ENCODE measurements around the gene ELOVL1. TPM values are rescaled to one million over a fixed set of nuclear protein-coding genes. Genes with fewer than 3 reads are reported as not detected.
"Not testable (repeated sequence)": the region's sequence is repeated elsewhere in the genome, so short reads cannot be mapped to it uniquely, and the experiment has no call there.

The ELOVL1 gene
- total RNA-seq, 1 experiment from 2014 or later = 91.3 TPM

GRCh38 chr1:43414634-43415223, 46.9 kb upstream of the ELOVL1 start:
- no peaks in the 10 kb centered on the region for H3K9me2 ChIP-seq (ENCODE audit: insufficient read depth)
- RAD21 ChIA-PET (ENCODE audit: low non-redundant PET in 1 of 2, low total read pairs in 2 of 2, uncharacterized antibody in 2 of 2, unreplicated experiment in 2 of 2) = interaction anchor here (0.5 to 1.4 kb wide), 13 partner anchors 16 to 501 kb away, joined by 3 to 13 read pairs (median 3); partner anchors contain the start of genes C1orf210 (in 1 of the 2), CDC20 (in 1 of the 2) and ELOVL1 (in 1 of the 2)
- CTCF ChIA-PET = interaction anchor here (0.6 to 2.2 kb wide), 19 partner anchors 14 to 341 kb away, joined by 3 to 51 read pairs (median 5); partner anchors contain the start of genes C1orf210, CDC20 and PTPRF
- ATAC-seq (peak; percentile 96), DNase-seq (ENCODE audit: low read depth, low spot score) (peak; percentile 48)
- POLR2A ChIA-PET = interaction anchor here (1.2 kb wide), 1 partner anchor 56 kb away, joined by 5 read pairs; the partner anchor contains the start of gene CDC20
- no peaks in the 10 kb centered on the region for H3K9me3 ChIP-seq (ENCODE audit: control insufficient read depth in 1 of 2, insufficient read depth in 1 of 2, low read depth in 1 of 2, low read length in 2 of 2)
- H2AFZ ChIP-seq (ENCODE audit: low read depth, low read length, poor library complexity, severe bottlenecking) = no peak overlapping the region
- no peak overlapping the region for H3K27ac ChIP-seq (ENCODE audit: low read depth, low read length)
- BruUV-seq (replicated peaks) = no TSS peak
- H3K4me1 ChIP-seq (ENCODE audit: control insufficient read depth in 1 of 2, insufficient read depth in 2 of 2, low read length in 2 of 2) = no peaks in the 10 kb centered on the region
- H3K27me3 ChIP-seq (ENCODE audit: insufficient read depth, low read length) = no peaks in the 10 kb centered on the region
- TF ChIP-seq RAD21 (IDR thresholded peaks at IDR 0.05; ENCODE audit: low read depth) (peak; percentile 89), CTCF (IDR thresholded peaks at IDR 0.05 in 2 of 3, conservative IDR thresholded peaks at IDR 0.05 in 1 of 3; ENCODE audit: borderline replicate concordance in 1 of 3, insufficient read depth in 1 of 3, low read depth in 2 of 3, low read length in 2 of 3) (peak; percentile 69 to 77 (median 74); a peak in 5 of 6 replicates), ZFX (IDR thresholded peaks at IDR 0.05) (no peak)
- H3K79me2 ChIP-seq (ENCODE audit: insufficient read depth, low read length) = no peaks in the 10 kb centered on the region
- H4K20me1 ChIP-seq (ENCODE audit: insufficient read depth) = no peaks in the 10 kb centered on the region
- peaks cover 3 to 6% of the 10 kb centered on the region in 2 experiments; a peak in 2 of 4 replicates for H3K36me3 ChIP-seq (ENCODE audit: control insufficient read depth in 1 of 2, insufficient read depth in 2 of 2, low read length in 2 of 2)
- no peak overlapping the region for H3K4me3 ChIP-seq (replicated peaks in 1 of 2; ENCODE audit: low read depth in 1 of 2, low read length in 2 of 2)
- no peak overlapping the region for H3K4me2 ChIP-seq (ENCODE audit: low read length)
- H3K9ac ChIP-seq (ENCODE audit: low read length) = no peak overlapping the region
- intact Hi-C loops (cut with micrococcal nuclease) = loop anchor here (1.0 to 10.0 kb wide), 3 partner anchors 176 to 500 kb away; no protein-coding TSS in a partner anchor

GRCh38 chr1:43413426-43413825, 45.6 kb upstream of the ELOVL1 start:
- H3K9ac ChIP-seq (ENCODE audit: low read length); H3K9me3 ChIP-seq (ENCODE audit: control insufficient read depth in 1 of 2, insufficient read depth in 1 of 2, low read depth in 1 of 2, low read length in 2 of 2); H2AFZ ChIP-seq (ENCODE audit: low read depth, low read length, poor library complexity, severe bottlenecking); DNase-seq (ENCODE audit: low read depth, low spot score); H3K79me2 ChIP-seq (ENCODE audit: insufficient read depth, low read length); RAD21 ChIA-PET (ENCODE audit: low non-redundant PET in 1 of 2, low total read pairs in 2 of 2, uncharacterized antibody in 2 of 2, unreplicated experiment in 2 of 2); POLR2A ChIA-PET; H4K20me1 ChIP-seq (ENCODE audit: insufficient read depth); H3K27me3 ChIP-seq (ENCODE audit: insufficient read depth, low read length); H3K4me1 ChIP-seq (ENCODE audit: control insufficient read depth in 1 of 2, insufficient read depth in 2 of 2, low read length in 2 of 2); ATAC-seq; H3K9me2 ChIP-seq (ENCODE audit: insufficient read depth); H3K27ac ChIP-seq (ENCODE audit: low read depth, low read length); BruUV-seq (replicated peaks); H3K4me2 ChIP-seq (ENCODE audit: low read length); H3K4me3 ChIP-seq (replicated peaks in 1 of 2; ENCODE audit: low read depth in 1 of 2, low read length in 2 of 2): not testable (repeated sequence)
- 0 out of 4 replicates have a peak, but pooled peaks cover 0 to 10% of the 10 kb centered on the region in 2 experiments for H3K36me3 ChIP-seq (ENCODE audit: control insufficient read depth in 1 of 2, insufficient read depth in 2 of 2, low read length in 2 of 2)
- CTCF ChIA-PET = interaction anchor here (1.3 to 1.8 kb wide), 2 partner anchors 55 to 340 kb away, joined by 9 to 11 read pairs; partner anchors contain the start of gene CDC20
- intact Hi-C loops (cut with micrococcal nuclease) = loop anchor here (10.0 kb wide), 1 partner anchor 499 kb away; no protein-coding TSS in a partner anchor
